ENCODE measurements around the gene TET3. TPM values are rescaled to one million over a fixed set of nuclear protein-coding genes. Genes with fewer than 3 reads are reported as not detected.

The TET3 gene
- total RNA-seq, 1 donor from 2014 or later, result 92.4 TPM

- no peak for TF ChIP-seq CTCF (IDR thresholded peaks at IDR 0.05; ENCODE audit: partially characterized antibody, unreplicated experiment)
- Mint-ChIP-seq H3K4me3 (ENCODE audit: unreplicated experiment) (peak overlapping the region; percentile 96), H3K9me3 (ENCODE audit: unreplicated experiment) (peaks cover 21% of the 10 kb centered on the region), H3K27ac (ENCODE audit: unreplicated experiment) (peak overlapping the region; percentile 78), H3K4me1 (ENCODE audit: low read depth, unreplicated experiment) (peaks cover 63% of the 10 kb centered on the region), H3K36me3 (ENCODE audit: unreplicated experiment) (no peaks in the 10 kb centered on the region), H3K27me3 (ENCODE audit: unreplicated experiment) (peaks cover 11% of the 10 kb centered on the region)
- DNase-seq, result peak; percentile 71
Measured at GRCh38 chr2:74006459-74006858, 21.7 kb downstream of the TET3 start.

GRCh38 chr2:74007121-74007520 lies 22.4 kb downstream of the TET3 start:
- Mint-ChIP-seq H3K27ac (ENCODE audit: unreplicated experiment) (peak overlapping the region; percentile 78), H3K4me3 (ENCODE audit: unreplicated experiment) (peak overlapping the region; percentile 96), H3K27me3 (ENCODE audit: unreplicated experiment) (peaks cover 6% of the 10 kb centered on the region), H3K36me3 (ENCODE audit: unreplicated experiment) (no peaks in the 10 kb centered on the region), H3K4me1 (ENCODE audit: low read depth, unreplicated experiment) (peaks cover 58% of the 10 kb centered on the region), H3K9me3 (ENCODE audit: unreplicated experiment) (peaks cover 16% of the 10 kb centered on the region)
- no peak for DNase-seq
- TF ChIP-seq CTCF (IDR thresholded peaks at IDR 0.05; ENCODE audit: partially characterized antibody, unreplicated experiment), result no peak

DNA sequence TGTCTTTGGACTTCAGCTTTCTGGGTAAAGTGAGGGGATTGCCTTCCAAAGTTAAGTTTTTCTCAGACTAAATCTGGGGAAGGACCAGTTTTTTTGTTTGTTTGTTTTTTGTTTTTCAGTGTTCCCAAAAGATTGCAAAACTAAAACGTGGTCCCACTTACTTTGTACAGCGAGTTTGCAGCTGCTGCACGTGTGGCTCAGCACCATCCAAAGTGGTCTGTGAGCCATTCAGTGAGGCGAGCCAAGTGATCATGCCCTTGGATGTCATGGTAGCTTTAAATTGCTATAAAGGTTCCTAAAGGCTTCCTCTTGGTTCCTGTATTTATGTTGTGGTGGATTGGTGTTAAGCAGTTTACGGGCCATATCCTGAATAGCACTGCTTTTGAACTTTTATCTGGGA lies 23.0 kb downstream of the TET3 start:
- H3K4me1 Mint-ChIP-seq (ENCODE audit: low read depth, unreplicated experiment), result peaks cover 58% of the 10 kb centered on the region

GRCh38 chr2:74008761-74009395 lies 24.2 kb downstream of the TET3 start:
- H3K27ac Mint-ChIP-seq (ENCODE audit: unreplicated experiment), result peak overlapping the region; percentile 52

More for the DNA sequence above, 23.0 kb downstream of the TET3 start:
- Mint-ChIP-seq H3K27me3 (ENCODE audit: unreplicated experiment) (peaks cover 6% of the 10 kb centered on the region), H3K36me3 (ENCODE audit: unreplicated experiment) (no peaks in the 10 kb centered on the region), H3K27ac (ENCODE audit: unreplicated experiment) (peak overlapping the region; percentile 34), H3K4me3 (ENCODE audit: unreplicated experiment) (peak overlapping the region; percentile 96), H3K9me3 (ENCODE audit: unreplicated experiment) (peaks cover 16% of the 10 kb centered on the region)
- TF ChIP-seq CTCF (IDR thresholded peaks at IDR 0.05; ENCODE audit: partially characterized antibody, unreplicated experiment), result no peak
- no peak for DNase-seq

More at GRCh38 chr2:74008761-74009395, 24.2 kb downstream of the TET3 start:
- peaks cover 56% of the 10 kb centered on the region for H3K4me1 Mint-ChIP-seq (ENCODE audit: low read depth, unreplicated experiment)
- TF ChIP-seq CTCF (IDR thresholded peaks at IDR 0.05; ENCODE audit: partially characterized antibody, unreplicated experiment), result no peak
- H3K9me3 Mint-ChIP-seq (ENCODE audit: unreplicated experiment), result peaks cover 6% of the 10 kb centered on the region
- H3K36me3 Mint-ChIP-seq (ENCODE audit: unreplicated experiment), result no peaks in the 10 kb centered on the region
- H3K4me3 Mint-ChIP-seq (ENCODE audit: unreplicated experiment), result peak overlapping the region; percentile 96
- H3K27me3 Mint-ChIP-seq (ENCODE audit: unreplicated experiment), result no peaks in the 10 kb centered on the region
- DNase-seq, result no peak

All from glutamatergic neuron (in vitro differentiated cells).